Kidney (tissue), 14 donors: ENCODE measurements around the gene AS3MT. TPM values are rescaled to one million over a fixed set of nuclear protein-coding genes. Genes with fewer than 3 reads are reported as not detected.

ENCODE experiments used
- DNase-seq, 5 donors: peaks; one replicate each; pipeline ENCODE4 v3.0.0-alpha.2; 2013 to 2020
- FAIRE-seq: peaks from 2 replicates; lab custom pipeline; 2012; peaks lifted over from hg19 to GRCh38; lab: Jason Lieb, UNC
- H3K27ac ChIP-seq, 2 donors: one replicate each; pipeline ENCODE4 v1.7.0; 2013; ENCODE audit warnings: low read depth in 2 of 2, low read length in 2 of 2, inconsistent platforms in 1 of 2
- H3K27me3 ChIP-seq: one replicate; pipeline ENCODE4 v1.7.1; 2013; ENCODE audit warnings: low read length, inconsistent platforms; ENCODE audit not compliant: control insufficient read depth, insufficient read depth
- H3K36me3 ChIP-seq, 3 donors: one replicate each; pipeline versions ENCODE4 v1.7.0 to v1.7.1; 2013; ENCODE audit warnings: low read length in 3 of 3, control low read depth in 1 of 3, inconsistent platforms in 1 of 3; ENCODE audit not compliant: insufficient read depth in 3 of 3, control insufficient read depth in 2 of 3
- H3K4me1 ChIP-seq, 3 donors: one replicate each; pipeline versions ENCODE4 v1.7.0 to v1.7.1; 2013; ENCODE audit warnings: low read length in 3 of 3, inconsistent platforms in 1 of 3, low read depth in 1 of 3; ENCODE audit not compliant: control insufficient read depth in 2 of 3, insufficient read depth in 2 of 3
- H3K4me3 ChIP-seq, 3 donors: one replicate each; pipeline versions ENCODE4 v1.7.0 to v1.8.1; 2013; ENCODE audit warnings: low read length in 3 of 3, control low read depth in 1 of 3, inconsistent platforms in 1 of 3
- H3K9ac ChIP-seq, 3 donors: one replicate each; pipeline versions ENCODE4 v1.7.0 to v1.7.1; 2013; ENCODE audit warnings: low read length in 3 of 3, control low read depth in 1 of 3, inconsistent platforms in 1 of 3
- H3K9me3 ChIP-seq, 3 donors: one replicate each; pipeline versions ENCODE4 v1.7.0 to v1.7.1; 2013; ENCODE audit warnings: low read length in 3 of 3, control low read depth in 1 of 3, inconsistent platforms in 1 of 3; ENCODE audit not compliant: control insufficient read depth in 2 of 3, insufficient read depth in 1 of 3
- intact Hi-C: fragments of 100-400 bp; cut with DNase I; formaldehyde crosslinking; loops from one replicate; pipeline ENCODE4 v1.11.1; 2022
- polyA plus RNA-seq: library from polyadenylated mRNA; stranded (reverse); fragments of 350-450 nt; fragmentation: Illumina TruSeq; extraction: RNeasy Lipid Tissue Mini Kit (QIAGEN cat#74804); gene quantifications from one replicate; pipeline ENCODE4 v1.2.3, GENCODE V29; 2014; ENCODE audit warnings: low read depth, low replicate concordance; ENCODE audit not compliant: insufficient read depth
- total RNA-seq: library from RNA; stranded (reverse); fragmentation: NEBNext Ultra II Directional; extraction: Animal tissue kit (Norgen Biotek cat#: 25700); gene quantifications from one replicate; pipeline ENCODE4 v1.2.1, GENCODE V29; 2021
- TF ChIP-seq, protein P1 (sequence below): IDR thresholded peaks from 3 replicates; pipeline ENCODE4 v1.5.1; 2012; ENCODE audit warnings: mild to moderate bottlenecking, moderate library complexity, borderline replicate concordance; ENCODE audit not compliant: insufficient read depth; ENCODE audit errors: extremely low read depth
- donor health status: control.
- donor health status: control.
- donor health status: control.
- donor health status: control.
- donor health status: control.
- donor health status: DM: yes; HTN: yes; CAD: no.
- donor health status: Normal renal cell carcinoma (clear cell type).

AS3MT gene
- total and polyA plus RNA-seq, 2 donors from 2014 or later, result 2.0 to 36.7 TPM

DNA sequence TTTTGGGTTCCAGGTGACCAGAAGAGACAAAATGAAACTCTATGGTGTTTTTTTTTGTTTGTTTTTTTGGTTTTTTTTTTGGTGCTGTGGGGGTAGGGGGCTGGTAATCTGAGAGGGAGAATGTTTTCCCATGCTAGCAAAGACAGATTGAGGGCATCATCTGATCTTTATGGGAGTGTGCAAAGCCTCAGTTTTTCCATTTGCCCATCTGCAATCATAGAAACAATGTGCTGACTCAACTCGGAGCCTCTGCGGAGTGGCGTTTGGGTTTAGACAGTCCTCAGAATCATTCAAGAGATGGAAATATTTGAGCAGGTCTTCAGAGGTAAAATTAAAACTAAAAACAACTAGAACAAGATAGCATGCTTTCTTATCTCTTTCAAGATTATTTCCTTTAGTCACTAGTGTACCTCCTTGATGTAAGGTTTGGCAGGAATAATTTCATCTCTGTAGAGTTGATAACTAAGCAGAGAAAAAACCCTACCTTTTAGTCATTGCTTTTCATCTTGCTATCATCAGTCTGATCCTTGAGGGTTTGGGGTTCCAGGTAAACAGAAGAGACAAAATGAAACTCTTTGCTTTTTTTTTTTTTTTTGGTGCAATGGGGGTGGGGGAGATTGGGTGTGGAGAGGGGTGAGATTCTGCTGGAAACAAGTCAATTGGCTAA is 66.8 kb downstream of the AS3MT start:
- FAIRE-seq, result no peak
- intact Hi-C loops, result no loop called here

DNA sequence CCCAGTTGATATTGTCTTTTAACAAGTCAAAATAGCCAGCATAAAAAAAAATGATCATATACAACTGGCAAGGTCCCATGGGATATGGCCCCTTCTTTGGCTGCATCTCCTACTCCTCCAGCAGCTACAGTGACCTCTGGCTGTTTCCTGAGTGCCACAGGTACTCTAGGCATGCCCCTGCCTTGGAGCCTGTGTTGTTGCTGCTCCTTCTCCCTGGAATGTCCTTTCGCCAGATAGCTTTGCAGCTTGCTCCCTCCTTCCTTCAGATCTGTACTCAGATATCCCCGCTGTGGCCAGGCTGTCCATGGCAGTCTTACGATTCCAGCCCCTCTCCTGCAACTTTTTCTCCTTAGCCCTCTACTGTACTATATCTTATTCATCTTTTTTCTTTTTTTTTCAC is 72.1 kb downstream of the AS3MT start:
- H3K9ac ChIP-seq, result no peak overlapping the region
- TF ChIP-seq, protein P1, sequence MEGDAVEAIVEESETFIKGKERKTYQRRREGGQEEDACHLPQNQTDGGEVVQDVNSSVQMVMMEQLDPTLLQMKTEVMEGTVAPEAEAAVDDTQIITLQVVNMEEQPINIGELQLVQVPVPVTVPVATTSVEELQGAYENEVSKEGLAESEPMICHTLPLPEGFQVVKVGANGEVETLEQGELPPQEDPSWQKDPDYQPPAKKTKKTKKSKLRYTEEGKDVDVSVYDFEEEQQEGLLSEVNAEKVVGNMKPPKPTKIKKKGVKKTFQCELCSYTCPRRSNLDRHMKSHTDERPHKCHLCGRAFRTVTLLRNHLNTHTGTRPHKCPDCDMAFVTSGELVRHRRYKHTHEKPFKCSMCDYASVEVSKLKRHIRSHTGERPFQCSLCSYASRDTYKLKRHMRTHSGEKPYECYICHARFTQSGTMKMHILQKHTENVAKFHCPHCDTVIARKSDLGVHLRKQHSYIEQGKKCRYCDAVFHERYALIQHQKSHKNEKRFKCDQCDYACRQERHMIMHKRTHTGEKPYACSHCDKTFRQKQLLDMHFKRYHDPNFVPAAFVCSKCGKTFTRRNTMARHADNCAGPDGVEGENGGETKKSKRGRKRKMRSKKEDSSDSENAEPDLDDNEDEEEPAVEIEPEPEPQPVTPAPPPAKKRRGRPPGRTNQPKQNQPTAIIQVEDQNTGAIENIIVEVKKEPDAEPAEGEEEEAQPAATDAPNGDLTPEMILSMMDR, result no peak

More for the DNA sequence above, 66.8 kb downstream of the AS3MT start:
- no peaks in the 10 kb centered on the region for H3K9me3 ChIP-seq
- DNase-seq, result no peak
- H3K9ac ChIP-seq, result no peak overlapping the region
- TF ChIP-seq, protein P1, result no peak
- H3K4me1 ChIP-seq, result no peaks in the 10 kb centered on the region
- no peaks in the 10 kb centered on the region for H3K36me3 ChIP-seq
- no peak overlapping the region for H3K4me3 ChIP-seq
- H3K27ac ChIP-seq, result no peak overlapping the region
- no peaks in the 10 kb centered on the region for H3K27me3 ChIP-seq

DNA sequence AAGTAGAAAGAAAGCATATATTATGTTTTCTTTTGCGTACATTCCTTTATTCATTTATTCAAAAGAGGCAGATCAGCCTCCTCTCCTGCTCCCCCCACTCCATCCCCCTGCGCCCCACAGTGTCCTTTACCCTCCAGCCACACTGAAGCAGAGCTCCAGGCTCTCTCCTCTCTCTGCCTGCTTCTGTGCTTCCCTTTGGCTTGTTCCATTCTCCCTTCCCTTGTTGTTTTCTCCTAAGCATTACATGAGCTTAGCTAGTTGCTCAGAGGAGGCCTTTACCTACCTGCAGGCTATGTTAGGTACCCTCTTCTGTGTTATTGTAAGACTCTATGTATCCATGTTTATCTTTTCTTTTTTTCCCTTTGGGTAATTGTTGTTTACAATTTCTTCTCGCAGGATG is 76.2 kb downstream of the AS3MT start:
- Histone ChIP-seq H3K27ac (peak overlapping the region in 1 of 2 donors; percentile 23), H3K36me3 (no peaks in the 10 kb centered on the region), H3K27me3 (no peaks in the 10 kb centered on the region), H3K9me3 (no peaks in the 10 kb centered on the region), H3K4me3 (no peak overlapping the region), H3K9ac (no peak overlapping the region), H3K4me1 (peaks cover 0 to 9% (median 8%) of the 10 kb centered on the region in 3 donors)
- intact Hi-C loops, result no loop called here
- DNase-seq (no peak), FAIRE-seq (no peak)
- TF ChIP-seq, protein P1, result no peak

More for the DNA sequence above, 72.1 kb downstream of the AS3MT start:
- Histone ChIP-seq H3K9me3 (no peaks in the 10 kb centered on the region), H3K27ac (no peak overlapping the region), H3K36me3 (no peaks in the 10 kb centered on the region), H3K4me1 (peaks cover 0 to 9% (median 8%) of the 10 kb centered on the region in 3 donors), H3K27me3 (no peaks in the 10 kb centered on the region), H3K4me3 (no peak overlapping the region)
- FAIRE-seq (no peak), DNase-seq (no peak)
- intact Hi-C loops, result no loop called here
